GM12892 (cell line): ENCODE measurements around the gene UBASH3A.

ENCODE experiments used
- POLR2A ChIP-seq: IDR thresholded peaks from 2 replicates; pipeline ENCODE4 v1.6.1; 2011; ENCODE audit warnings: low read depth, low read length, control low read depth
- TAF1 ChIP-seq: IDR thresholded peaks from 2 replicates; pipeline ENCODE4 v1.6.1; 2011; ENCODE audit warnings: low read depth, mild to moderate bottlenecking, control low read depth, low read length, borderline replicate concordance

DNA sequence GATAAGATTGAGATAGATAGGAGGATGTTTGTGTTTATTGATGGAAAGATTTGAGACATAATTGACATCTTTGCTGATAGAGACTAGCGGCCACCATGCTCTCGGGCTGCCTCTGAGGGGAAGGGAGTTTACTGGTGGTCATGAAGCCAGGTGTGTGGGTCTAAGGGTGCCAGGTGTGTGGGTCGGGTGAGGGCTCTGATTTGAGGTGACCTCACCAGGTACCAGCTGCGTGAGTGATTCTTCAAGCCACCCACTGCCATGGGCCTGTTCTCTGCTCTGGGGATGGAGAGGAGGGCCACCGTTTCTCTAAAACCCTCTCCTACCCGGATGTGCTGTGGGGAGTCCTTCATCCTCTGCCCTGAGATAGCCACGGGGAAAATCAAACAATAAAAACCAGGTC, 3.2 kb downstream of the UBASH3A start:
- TF ChIP-seq POLR2A, result no peak
- TF ChIP-seq TAF1, result no peak
